ENCODE measurements around the gene ZFHX2. TPM values are rescaled to one million over a fixed set of nuclear protein-coding genes. Genes with fewer than 3 reads are reported as not detected.

Gene ZFHX2
- polyA plus RNA-seq, 1 of the 3 experiments (the other 2 are of a cell fraction): 0.77 TPM

DNA sequence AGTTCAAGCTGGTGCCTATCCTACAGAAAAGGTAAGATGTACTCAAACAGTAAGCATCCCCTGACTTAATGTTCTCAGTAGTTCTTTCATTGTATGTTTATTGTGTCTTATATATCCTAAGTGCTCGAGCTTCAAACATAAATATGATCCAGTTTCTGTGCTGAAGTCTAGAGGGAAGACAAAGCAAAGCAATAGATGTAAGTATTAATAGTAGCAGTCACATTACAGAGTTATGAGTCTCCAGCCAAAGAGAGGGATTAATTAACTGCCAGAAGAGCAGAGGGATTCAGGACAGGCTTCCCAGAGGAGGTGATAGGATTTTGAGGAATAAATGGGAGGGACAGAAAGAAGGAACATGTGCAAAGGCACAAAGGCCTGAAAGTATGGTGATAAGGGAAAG, 80.6 kb downstream of the ZFHX2 start:
- no peaks in the 10 kb centered on the region for H3K9me3 ChIP-seq
- H3K36me3 ChIP-seq (replicated peaks in 1 of 2; ENCODE audit: control insufficient read depth in 1 of 2, insufficient read depth in 2 of 2, low read length in 1 of 2): peaks cover 39 to 52% of the 10 kb centered on the region in 2 experiments
- no peak overlapping the region for H3K4me2 ChIP-seq
- peaks cover 0 to 7% of the 10 kb centered on the region in 2 experiments; a peak in 2 of 4 replicates for H3K4me1 ChIP-seq (ENCODE audit: control insufficient read depth in 1 of 2, insufficient read depth in 2 of 2, low read depth in 1 of 2, low read length in 1 of 2)
- no peaks in the 10 kb centered on the region for H4K20me1 ChIP-seq (ENCODE audit: insufficient read depth)
- ChIA-PET CTCF (interaction anchor here (0.9 to 26.4 kb wide), 3 partner anchors 69 to 149 kb away, joined by 3 to 785 read pairs (median 4); partner anchors contain the start of genes AP1G2, PABPN1 and THTPA), POLR2A (no interaction called here)
- no peaks in the 10 kb centered on the region for H3K9me2 ChIP-seq
- no peak overlapping the region for H3K27ac ChIP-seq (ENCODE audit: low read depth in 2 of 2, low read length in 1 of 2)
- TF ChIP-seq FOXJ3 (CRISPR knock-in tag; IDR thresholded peaks at IDR 0.05) (no peak), NRF1 (IDR thresholded peaks at IDR 0.05; ENCODE audit: low read depth, low read length) (no peak), GATA2 (CRISPR knock-in tag; IDR thresholded peaks at IDR 0.05) (no peak), GABPA (IDR thresholded peaks at IDR 0.05; ENCODE audit: low read depth) (no peak), RAD21 (IDR thresholded peaks at IDR 0.05; ENCODE audit: low read length) (no peak), RXRA (IDR thresholded peaks at IDR 0.05; ENCODE audit: borderline replicate concordance, low read depth) (no peak), EP300 (IDR thresholded peaks at IDR 0.05; ENCODE audit: borderline replicate concordance in 1 of 2, low read depth in 1 of 2, low read length in 1 of 2) (no peak), FOXM1 (IDR thresholded peaks at IDR 0.05; ENCODE audit: low read depth) (no peak), ELF1 (IDR thresholded peaks at IDR 0.05) (no peak)
- TF ChIP-seq, protein P1, sequence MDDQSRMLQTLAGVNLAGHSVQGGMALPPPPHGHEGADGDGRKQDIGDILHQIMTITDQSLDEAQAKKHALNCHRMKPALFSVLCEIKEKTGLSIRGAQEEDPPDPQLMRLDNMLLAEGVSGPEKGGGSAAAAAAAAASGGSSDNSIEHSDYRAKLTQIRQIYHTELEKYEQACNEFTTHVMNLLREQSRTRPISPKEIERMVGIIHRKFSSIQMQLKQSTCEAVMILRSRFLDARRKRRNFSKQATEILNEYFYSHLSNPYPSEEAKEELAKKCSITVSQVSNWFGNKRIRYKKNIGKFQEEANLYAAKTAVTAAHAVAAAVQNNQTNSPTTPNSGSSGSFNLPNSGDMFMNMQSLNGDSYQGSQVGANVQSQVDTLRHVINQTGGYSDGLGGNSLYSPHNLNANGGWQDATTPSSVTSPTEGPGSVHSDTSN (IDR thresholded peaks at IDR 0.05): no peak
- TF ChIP-seq, protein P2, sequence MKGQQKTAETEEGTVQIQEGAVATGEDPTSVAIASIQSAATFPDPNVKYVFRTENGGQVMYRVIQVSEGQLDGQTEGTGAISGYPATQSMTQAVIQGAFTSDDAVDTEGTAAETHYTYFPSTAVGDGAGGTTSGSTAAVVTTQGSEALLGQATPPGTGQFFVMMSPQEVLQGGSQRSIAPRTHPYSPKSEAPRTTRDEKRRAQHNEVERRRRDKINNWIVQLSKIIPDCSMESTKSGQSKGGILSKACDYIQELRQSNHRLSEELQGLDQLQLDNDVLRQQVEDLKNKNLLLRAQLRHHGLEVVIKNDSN (IDR thresholded peaks at IDR 0.05; ENCODE audit: borderline replicate concordance, low read depth): no peak
- no peak overlapping the region for H3K9ac ChIP-seq
- H3K79me2 ChIP-seq (ENCODE audit: insufficient read depth): peaks cover 30% of the 10 kb centered on the region
- peaks cover 12% of the 10 kb centered on the region for H3F3A ChIP-seq (replicated peaks; ENCODE audit: insufficient read depth)
- H3K4me3 ChIP-seq (ENCODE audit: low read depth in 2 of 2, low read length in 1 of 2): no peak overlapping the region; a peak in 1 of 4 replicates
- no peak overlapping the region for H2AFZ ChIP-seq (ENCODE audit: low read depth)
- DNase-seq: no peak
- H3K27me3 ChIP-seq (ENCODE audit: insufficient read depth): no peaks in the 10 kb centered on the region
- 97% methylated on average over 1 of the region's 1 CpG for WGBS (ENCODE audit: low lambda C conversion rate)

Other genes with a start within 250 kb of the ZFHX2 start
- 6.6 and 7.4 TPM in 2 replicates for gene PPP1R3E, start 248.9 kb downstream of the ZFHX2 start, polyA plus RNA-seq (2012; rRNA removed)
- gene BCL2L2, start 244.9 kb downstream of the ZFHX2 start, polyA plus RNA-seq (2012; rRNA removed): 30.6 and 49.4 TPM in 2 replicates
- 266 and 444 TPM in 2 replicates for gene PABPN1, start 230.3 kb downstream of the ZFHX2 start, polyA plus RNA-seq (2012; rRNA removed)
- gene SLC22A17, start 198.9 kb downstream of the ZFHX2 start, polyA plus RNA-seq (2012; rRNA removed): 20.6 and 27.2 TPM in 2 replicates
- gene EFS, start 186.6 kb downstream of the ZFHX2 start, polyA plus RNA-seq (2012; rRNA removed): 2.6 and 4.4 TPM in 2 replicates
- not detected in 2 replicates for gene IL25, start 179.0 kb downstream of the ZFHX2 start, polyA plus RNA-seq (2012; rRNA removed)
- gene CMTM5, start 174.7 kb downstream of the ZFHX2 start, polyA plus RNA-seq (2012; rRNA removed): 0.13 TPM in 1 of 2 replicates, not detected in the other
- gene MYH6, start 143.5 kb downstream of the ZFHX2 start, polyA plus RNA-seq (2012; rRNA removed): not detected in 2 replicates
- not detected in 2 replicates for gene MYH7, start 116.1 kb downstream of the ZFHX2 start, polyA plus RNA-seq (2012; rRNA removed)
- gene NGDN, start 82.1 kb downstream of the ZFHX2 start, polyA plus RNA-seq (2012; rRNA removed): 64.3 and 85.9 TPM in 2 replicates
- 15.5 and 16.3 TPM in 2 replicates for gene THTPA, start 4.5 kb upstream of the ZFHX2 start, polyA plus RNA-seq (2012; rRNA removed)
- gene AP1G2, start 16.0 kb upstream of the ZFHX2 start, polyA plus RNA-seq (2012; rRNA removed): 88.3 and 114 TPM in 2 replicates
- 8.7 and 8.8 TPM in 2 replicates for gene JPH4, start 27.0 kb upstream of the ZFHX2 start, polyA plus RNA-seq (2012; rRNA removed)
- 1.1 and 1.2 TPM in 2 replicates for gene DHRS2, start 84.6 kb upstream of the ZFHX2 start, polyA plus RNA-seq (2012; rRNA removed)

Data from SK-N-SH (cell line).